Naive thymus-derived CD8-positive, alpha-beta T cell (primary cell): Measurements from ENCODE around the gene DHX30. TPM values are rescaled to one million over a fixed set of nuclear protein-coding genes. Genes with fewer than 3 reads are reported as not detected.
"Not testable (repeated sequence)": the region's sequence is repeated elsewhere in the genome, so short reads cannot be mapped to it uniquely, and the experiment has no call there.

ENCODE experiments used
- ATAC-seq, 2 donors: fragments of 150-1000 bp; cut with Tn5 transposase in 1 of 2; sonication (Bioruptor Pico), chemical (Tn5 transposase) in 1 of 2; 1 replicate in 1 of 2; 2 replicates in 1 of 2; pipeline ENCODE4 v1.10.0; 2021; ENCODE audit warnings: mild to moderate bottlenecking in 2 of 2, moderate library complexity in 2 of 2
- POLR2A ChIA-PET: fragments of 350-600 bp; sonication (Branson Sonifier 250); formaldehyde crosslinking; loops from one replicate; lab custom pipeline; 2021; ENCODE audit warnings: antibody characterized with exemption; lab: Charles Lee
- DNase-seq, 10 donors: peaks; one replicate each; pipeline versions ENCODE4 v3.0.0 to v3.0.0-alpha.2; 2020 to 2022
- H3K27ac Mint-ChIP-seq, 10 donors: one replicate each; pipeline ENCODE4 v1.8.0; 2020 to 2022; ENCODE audit warnings: mild to moderate bottlenecking in 10 of 10, mixed read lengths in 10 of 10, moderate library complexity in 4 of 10, inconsistent platforms in 1 of 10
- H3K27me3 Mint-ChIP-seq, 5 donors: one replicate each; pipeline ENCODE4 v1.8.0; 2021 to 2022; ENCODE audit warnings: mixed read lengths in 5 of 5
- H3K36me3 Mint-ChIP-seq, 3 donors: one replicate each; pipeline ENCODE4 v1.8.0; 2020 to 2022; ENCODE audit warnings: mixed read lengths in 3 of 3, mild to moderate bottlenecking in 2 of 3, inconsistent platforms in 1 of 3
- H3K4me1 Mint-ChIP-seq, 4 donors: one replicate each; pipeline ENCODE4 v1.8.0; 2021 to 2022; ENCODE audit warnings: mixed read lengths in 4 of 4
- H3K4me3 Mint-ChIP-seq, 10 donors: one replicate each; pipeline ENCODE4 v1.8.0; 2020 to 2022; ENCODE audit warnings: mild to moderate bottlenecking in 10 of 10, mixed read lengths in 10 of 10, moderate library complexity in 6 of 10, inconsistent platforms in 1 of 10
- H3K9me3 Mint-ChIP-seq, 9 donors: one replicate each; pipeline ENCODE4 v1.8.0; 2020 to 2022; ENCODE audit warnings: mixed read lengths in 9 of 9, mild to moderate bottlenecking in 3 of 9, inconsistent platforms in 1 of 9, moderate library complexity in 1 of 9
- polyA plus RNA-seq, 3 donors: library from polyadenylated mRNA; unstranded; fragments of 300-500 nt; fragmentation: Illumina TruSeq; gene quantifications; one replicate each; pipeline ENCODE4 v1.2.3, GENCODE V29; 2021
- total RNA-seq, 8 experiments: library from RNA in 2 of 8; stranded (reverse) in 2 of 8; gene quantifications; one replicate each; pipeline ENCODE4 v1.2.3 and lab custom pipeline; 2021 to 2026

The DHX30 gene
- total and polyA plus RNA-seq, 5 experiments from 2014 or later, result 23.5 to 95.5 (median 43.6) TPM

DNA sequence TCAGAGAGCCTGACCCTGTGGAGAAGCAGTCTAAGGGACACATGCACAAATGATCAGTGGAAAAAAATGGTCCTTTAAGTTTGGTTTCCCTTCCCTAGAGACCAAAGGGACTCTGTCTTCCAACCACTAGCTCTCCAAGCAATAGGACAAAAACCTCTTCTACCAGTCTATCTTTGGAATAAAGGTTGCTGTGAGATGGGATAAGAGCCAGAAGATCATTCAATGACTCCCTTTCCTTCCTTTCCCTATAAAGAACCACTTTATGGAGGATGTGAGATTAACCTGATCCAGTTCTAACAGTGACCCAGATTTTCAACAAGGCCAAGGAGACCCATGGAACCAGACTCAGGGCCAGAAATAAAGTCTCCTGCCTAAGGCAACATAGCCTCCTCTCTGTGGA lies 74.8 kb downstream of the DHX30 start:
- Mint-ChIP-seq H3K4me1 (peaks cover 8 to 20% (median 12%) of the 10 kb centered on the region in 4 donors), H3K9me3 (no peaks in the 10 kb centered on the region), H3K4me3 (no peak overlapping the region), H3K36me3 (peaks cover 0 to 20% (median 5%) of the 10 kb centered on the region in 3 donors), H3K27me3 (no peaks in the 10 kb centered on the region), H3K27ac (peak overlapping the region in 7 of 10 donors; percentile 2 to 79 (median 38))
- POLR2A ChIA-PET, result no interaction called here
- ATAC-seq (no peak), DNase-seq (no peak)

DNA sequence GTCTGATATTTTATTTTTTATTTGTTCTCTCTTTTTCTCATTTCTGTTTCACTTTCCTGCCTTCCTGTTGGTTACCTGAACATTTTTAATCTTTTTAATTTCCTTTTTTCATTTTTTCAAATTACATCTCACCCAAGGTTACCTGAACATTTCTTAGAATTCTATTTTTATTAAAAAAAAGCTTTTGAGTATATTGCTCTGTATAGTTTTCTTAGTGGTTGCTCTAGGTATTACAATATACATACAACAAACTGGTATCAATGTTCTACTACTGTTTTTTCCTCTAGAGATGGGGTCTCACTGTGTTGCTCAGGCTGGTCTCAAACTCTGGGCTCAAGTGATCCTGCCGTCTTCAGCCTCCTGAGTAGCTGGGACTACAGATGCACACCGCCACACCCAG lies 79.4 kb downstream of the DHX30 start:
- H3K36me3 Mint-ChIP-seq, result peaks cover 8 to 9% (median 9%) of the 10 kb centered on the region in 3 donors
- POLR2A ChIA-PET, result no interaction called here
- H3K27ac Mint-ChIP-seq, result peak overlapping the region in 1 of 10 donors; percentile 57
- no peaks in the 10 kb centered on the region for H3K27me3 Mint-ChIP-seq
- no peak for DNase-seq
- H3K4me3 Mint-ChIP-seq, result no peak overlapping the region
- H3K9me3 Mint-ChIP-seq, result peaks cover 0 to 8% (median 0%) of the 10 kb centered on the region in 9 donors
- no peak for ATAC-seq
- H3K4me1 Mint-ChIP-seq, result peaks cover 13 to 27% (median 17%) of the 10 kb centered on the region in 4 donors

DNA sequence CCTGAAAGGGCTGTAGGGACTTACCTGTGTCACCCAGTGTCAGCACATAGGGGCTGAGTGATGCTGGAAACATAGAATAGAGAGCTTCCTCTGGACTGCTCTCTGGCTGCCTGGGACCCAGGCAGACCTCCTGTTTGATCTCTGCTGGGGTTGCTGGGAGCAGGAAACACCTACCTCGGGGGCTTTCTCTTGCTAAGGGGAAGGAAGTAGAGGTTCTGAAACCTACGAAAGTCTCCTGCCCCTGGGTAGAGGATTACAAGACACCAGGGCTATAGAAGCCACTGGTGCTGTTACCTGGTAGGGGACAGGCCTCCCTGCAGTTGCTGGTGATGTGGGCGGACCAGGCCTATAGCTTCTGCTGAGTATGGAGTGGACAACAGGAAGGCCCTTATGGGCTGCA lies 81.7 kb downstream of the DHX30 start:
- POLR2A ChIA-PET, result no interaction called here
- peaks cover 9 to 12% (median 12%) of the 10 kb centered on the region in 3 donors for H3K36me3 Mint-ChIP-seq
- peak overlapping the region in 1 of 10 donors; percentile 58 for H3K27ac Mint-ChIP-seq
- ATAC-seq (peak in 1 of 2 donors; percentile 23), DNase-seq (no peak)
- H3K9me3 Mint-ChIP-seq, result peaks cover 0 to 8% (median 0%) of the 10 kb centered on the region in 9 donors
- H3K27me3 Mint-ChIP-seq, result no peaks in the 10 kb centered on the region
- peaks cover 7 to 18% (median 9%) of the 10 kb centered on the region in 4 donors for H3K4me1 Mint-ChIP-seq
- H3K4me3 Mint-ChIP-seq, result no peak overlapping the region

DNA sequence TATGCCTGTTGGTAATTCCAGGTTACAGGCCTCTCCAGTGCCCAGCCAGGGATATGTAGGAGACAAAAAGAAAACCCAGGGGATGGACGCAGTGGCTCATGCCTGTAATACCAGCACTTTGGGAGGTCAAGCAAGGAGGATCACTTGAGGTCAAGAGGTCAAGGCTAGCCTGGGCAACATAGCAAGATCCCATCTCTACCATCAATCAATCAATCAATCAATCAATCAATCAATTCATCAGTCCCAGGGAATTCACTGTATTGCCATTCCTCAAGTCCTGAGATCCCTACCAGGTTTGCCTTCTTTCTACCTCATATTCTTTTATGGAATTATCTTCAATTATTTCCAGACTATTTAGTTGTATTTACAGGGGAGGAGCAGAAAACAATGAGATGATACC lies 82.2 kb downstream of the DHX30 start:
- ATAC-seq (no peak), DNase-seq (no peak)
- POLR2A ChIA-PET, result no interaction called here
- H3K27me3 Mint-ChIP-seq, result no peaks in the 10 kb centered on the region
- peaks cover 0 to 8% (median 0%) of the 10 kb centered on the region in 9 donors for H3K9me3 Mint-ChIP-seq
- no peak overlapping the region for H3K4me3 Mint-ChIP-seq
- peak overlapping the region in 2 of 10 donors; percentile 7 to 11 for H3K27ac Mint-ChIP-seq
- H3K4me1 Mint-ChIP-seq, result peaks cover 7 to 18% (median 9%) of the 10 kb centered on the region in 4 donors
- peaks cover 9 to 12% (median 12%) of the 10 kb centered on the region in 3 donors for H3K36me3 Mint-ChIP-seq

DNA sequence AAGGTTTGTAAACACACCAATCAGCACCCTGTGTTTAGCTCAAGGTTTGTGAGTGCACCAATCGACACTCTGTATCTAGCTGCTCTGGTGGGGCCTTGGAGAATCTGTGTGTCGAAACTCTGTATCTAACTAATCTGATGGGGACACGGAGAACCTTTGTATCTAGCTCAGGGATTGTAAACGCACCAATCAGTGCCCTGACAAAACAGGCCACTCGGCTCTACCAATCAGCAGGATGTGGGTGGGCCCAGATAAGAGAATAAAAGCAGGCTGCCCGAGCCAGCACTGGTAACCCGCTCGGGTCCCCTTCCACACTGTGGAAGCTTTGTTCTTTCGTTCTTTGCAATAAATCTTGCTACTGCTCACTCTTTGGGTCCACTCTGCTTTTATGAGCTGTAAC lies 85.1 kb downstream of the DHX30 start:
- ATAC-seq, DNase-seq, H3K27ac Mint-ChIP-seq, H3K4me3 Mint-ChIP-seq, POLR2A ChIA-PET, H3K27me3 Mint-ChIP-seq, H3K9me3 Mint-ChIP-seq: not testable (repeated sequence)
- peaks cover 7 to 11% (median 9%) of the 10 kb centered on the region in 4 donors for H3K4me1 Mint-ChIP-seq
- H3K36me3 Mint-ChIP-seq, result peaks cover 9 to 31% (median 16%) of the 10 kb centered on the region in 3 donors

DNA sequence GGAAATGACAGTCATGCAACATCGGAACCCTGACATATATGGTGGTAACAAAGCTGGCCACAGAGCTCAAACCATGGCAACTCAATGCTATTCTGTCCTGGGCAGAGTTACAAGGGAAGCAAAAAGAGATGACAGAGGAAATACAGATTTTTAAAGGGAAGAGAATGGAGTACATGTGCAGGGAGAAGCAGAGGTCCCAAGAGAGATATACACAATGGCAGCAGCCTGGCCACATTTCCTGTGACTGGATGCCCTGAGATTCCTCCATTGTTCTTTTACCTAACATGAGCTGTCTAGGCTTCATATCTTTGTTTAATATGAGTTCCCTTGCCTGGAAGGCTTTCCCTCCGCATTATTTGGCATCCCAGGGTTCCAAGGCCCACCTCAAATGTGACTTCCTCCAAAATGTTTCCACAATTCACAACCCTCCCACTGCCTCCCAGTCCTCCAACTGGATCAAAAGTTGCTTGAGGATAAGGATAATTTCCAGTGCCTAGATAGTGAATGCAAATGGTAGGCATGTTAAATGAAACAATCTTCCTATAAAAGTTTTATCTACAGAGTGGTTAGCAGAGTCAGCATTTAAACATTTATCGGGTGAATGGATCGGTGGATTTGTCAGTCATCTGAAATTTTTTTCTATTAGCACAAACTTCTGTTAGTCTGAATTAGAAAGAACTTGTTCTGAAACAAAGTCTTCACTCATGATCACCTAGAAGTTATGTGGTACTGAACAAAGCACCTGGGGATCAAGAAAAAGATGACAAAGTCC lies 86.2 kb downstream of the DHX30 start:
- H3K27me3 Mint-ChIP-seq, result no peaks in the 10 kb centered on the region
- POLR2A ChIA-PET, result no interaction called here
- peaks cover 9 to 39% (median 18%) of the 10 kb centered on the region in 3 donors for H3K36me3 Mint-ChIP-seq
- DNase-seq, result no peak
- no peak overlapping the region for H3K4me3 Mint-ChIP-seq
- peaks cover 0 to 8% (median 0%) of the 10 kb centered on the region in 9 donors for H3K9me3 Mint-ChIP-seq
- peaks cover 7 to 11% (median 9%) of the 10 kb centered on the region in 4 donors for H3K4me1 Mint-ChIP-seq
- peak overlapping the region in 1 of 10 donors; percentile 40 for H3K27ac Mint-ChIP-seq
- no peak for ATAC-seq

DNA sequence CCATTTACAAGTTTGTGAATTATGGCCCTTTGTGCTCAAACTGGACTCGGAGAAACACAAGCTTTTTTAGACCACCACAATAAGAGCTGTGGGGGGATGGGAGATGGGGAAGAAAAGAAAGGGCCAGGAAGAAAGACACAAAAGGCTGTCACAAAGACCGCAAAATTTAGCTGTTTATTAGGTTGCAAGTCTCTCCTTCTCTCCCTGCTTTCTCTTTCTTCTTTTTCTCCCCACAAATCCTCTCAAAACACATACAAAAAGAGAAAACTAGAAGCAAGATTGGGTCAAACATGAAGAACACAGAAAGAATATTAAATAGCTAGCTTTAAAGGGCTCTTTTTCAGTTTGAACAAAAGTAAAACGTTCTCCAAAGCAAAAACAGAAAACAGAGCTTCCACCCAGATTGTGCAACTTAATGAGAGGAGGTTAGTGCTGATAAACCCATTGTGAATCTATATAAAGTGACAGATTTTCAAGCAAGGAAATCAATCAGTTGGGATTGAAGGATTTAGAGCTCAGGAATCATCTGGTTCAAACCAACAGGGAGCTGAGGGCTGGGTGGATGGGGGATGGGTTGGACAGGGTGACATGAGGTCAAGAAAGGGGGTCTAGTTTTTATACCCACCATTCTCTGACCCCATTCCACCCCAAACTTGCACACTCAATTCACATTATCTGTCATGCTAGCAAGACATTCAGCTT lies 87.3 kb downstream of the DHX30 start:
- no peak for ATAC-seq
- DNase-seq, result no peak
- Mint-ChIP-seq H3K27me3 (no peaks in the 10 kb centered on the region), H3K9me3 (no peaks in the 10 kb centered on the region), H3K4me3 (no peak overlapping the region), H3K27ac (no peak overlapping the region), H3K36me3 (peaks cover 2 to 35% (median 10%) of the 10 kb centered on the region in 3 donors), H3K4me1 (peaks cover under 1 to 6% (median 1%) of the 10 kb centered on the region in 4 donors)
- POLR2A ChIA-PET, result no interaction called here

DNA sequence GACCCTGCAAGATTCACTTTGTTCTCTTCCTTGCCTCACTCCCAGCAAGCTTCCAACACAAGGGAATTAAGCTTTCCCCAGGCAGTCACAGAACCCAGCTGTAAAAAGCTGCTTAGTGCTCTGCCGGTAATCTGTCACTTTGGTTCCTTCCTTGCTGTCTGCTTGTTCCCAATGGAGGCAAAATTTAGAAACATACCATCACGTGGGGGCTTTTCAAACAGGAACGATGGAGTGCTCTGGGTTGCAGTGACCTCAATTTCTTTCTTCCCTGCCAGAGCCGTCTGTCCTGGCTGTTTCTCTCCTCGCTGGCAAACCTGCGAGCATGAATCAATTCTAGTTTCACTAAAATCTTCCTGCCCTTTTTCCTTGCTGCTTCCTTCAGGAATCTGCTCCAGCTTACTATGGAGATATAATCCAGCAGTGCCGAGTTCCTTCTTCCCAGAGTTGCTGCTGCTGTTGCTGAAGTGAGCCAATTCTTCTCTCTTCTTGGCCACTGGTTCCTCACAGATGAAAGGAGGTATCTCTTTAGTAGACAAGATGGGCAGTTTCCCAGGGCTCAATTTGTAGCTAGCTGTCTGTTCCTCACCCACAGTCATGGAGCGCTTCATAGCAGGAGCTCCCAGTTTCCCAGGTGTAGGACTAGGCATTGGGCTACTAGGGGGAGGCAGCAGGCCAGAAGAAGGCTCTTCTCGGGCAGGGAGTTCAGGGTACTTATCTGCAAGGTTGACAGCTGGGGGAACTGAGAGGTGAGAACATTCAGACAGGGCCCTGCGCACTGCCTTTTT lies 88.1 kb downstream of the DHX30 start:
- POLR2A ChIA-PET, result no interaction called here

DNA sequence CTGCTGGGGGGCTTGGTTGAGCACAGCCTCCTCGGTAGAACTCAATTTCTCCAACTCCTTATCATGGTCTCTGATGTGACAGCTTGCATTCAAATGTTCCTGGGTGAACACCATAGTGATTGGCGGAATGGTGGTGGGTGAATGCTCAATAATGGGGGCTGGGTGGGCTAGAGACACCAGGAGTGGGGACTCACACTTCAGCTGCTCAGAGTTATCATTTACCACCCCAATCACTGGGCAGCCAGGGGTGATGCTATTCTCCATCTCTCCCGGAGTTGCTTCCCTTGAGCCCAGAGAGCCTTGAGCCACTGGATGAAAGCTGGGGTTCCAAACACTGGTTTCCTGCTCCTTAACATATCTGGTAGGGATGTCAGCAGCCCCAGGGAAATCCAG lies 88.7 kb downstream of the DHX30 start:
- ATAC-seq (no peak), DNase-seq (no peak)
- no peak overlapping the region for H3K4me3 Mint-ChIP-seq
- no peak overlapping the region for H3K27ac Mint-ChIP-seq
- peaks cover 0 to 36% (median 9%) of the 10 kb centered on the region in 3 donors for H3K36me3 Mint-ChIP-seq
- POLR2A ChIA-PET, result no interaction called here
- peaks cover 0 to 3% (median under 1%) of the 10 kb centered on the region in 4 donors for H3K4me1 Mint-ChIP-seq
- H3K27me3 Mint-ChIP-seq, result no peaks in the 10 kb centered on the region
- no peaks in the 10 kb centered on the region for H3K9me3 Mint-ChIP-seq

More for the DNA sequence above, 88.1 kb downstream of the DHX30 start:
- ATAC-seq (no peak), DNase-seq (no peak)
- H3K4me3 Mint-ChIP-seq, result no peak overlapping the region
- peaks cover 0 to 36% (median 9%) of the 10 kb centered on the region in 3 donors for H3K36me3 Mint-ChIP-seq
- no peaks in the 10 kb centered on the region for H3K9me3 Mint-ChIP-seq
- H3K27ac Mint-ChIP-seq, result peak overlapping the region in 1 of 10 donors; percentile 13
- H3K4me1 Mint-ChIP-seq, result peaks cover 0 to 6% (median 0%) of the 10 kb centered on the region in 4 donors
- H3K27me3 Mint-ChIP-seq, result no peaks in the 10 kb centered on the region

DNA sequence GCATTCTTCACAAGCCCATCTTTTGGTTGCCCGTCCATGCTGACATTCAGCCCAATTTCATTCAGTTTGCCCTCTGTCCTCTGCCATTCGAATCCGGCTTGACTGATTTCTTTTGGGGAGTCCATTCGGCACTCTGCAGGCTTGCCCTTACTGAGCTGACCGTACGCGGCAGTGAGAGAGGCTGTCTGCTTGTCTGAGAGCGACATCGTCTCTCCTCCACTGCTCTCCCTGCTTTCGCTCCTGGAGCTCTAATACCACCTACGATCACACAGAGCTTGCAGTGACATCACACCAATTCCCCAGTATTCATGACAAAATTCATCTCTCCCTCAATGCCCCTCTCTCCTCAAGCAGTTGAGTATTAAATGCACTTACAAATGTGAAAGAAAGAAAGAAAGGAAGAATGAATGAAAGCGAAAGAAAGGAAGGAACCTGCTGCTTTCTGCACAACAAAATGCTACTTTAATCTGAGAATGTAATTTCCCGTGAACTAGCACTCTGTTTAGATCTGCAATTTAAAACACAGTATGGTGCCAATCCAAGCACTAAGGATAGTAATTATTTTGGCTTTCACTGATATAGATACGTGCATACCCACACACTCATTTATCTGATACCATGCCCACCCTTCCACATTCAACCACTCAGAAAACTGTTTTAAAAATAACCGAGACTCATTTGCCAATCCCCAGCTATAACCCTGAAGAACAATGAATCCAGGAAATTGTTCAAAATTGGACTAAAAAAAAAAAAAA lies 89.5 kb downstream of the DHX30 start:
- POLR2A ChIA-PET, result interaction anchor here (0.6 kb wide), 1 partner anchor 23 kb away, joined by 3 read pairs; no protein-coding TSS in a partner anchor
- H3K4me1 Mint-ChIP-seq, result peaks cover 0 to 4% (median 1%) of the 10 kb centered on the region in 4 donors
- DNase-seq (no peak), ATAC-seq (no peak)
- H3K4me3 Mint-ChIP-seq, result no peak overlapping the region
- no peaks in the 10 kb centered on the region for H3K27me3 Mint-ChIP-seq
- H3K27ac Mint-ChIP-seq, result no peak overlapping the region
- no peaks in the 10 kb centered on the region for H3K9me3 Mint-ChIP-seq
- peaks cover 0 to 36% (median 9%) of the 10 kb centered on the region in 3 donors for H3K36me3 Mint-ChIP-seq

DNA sequence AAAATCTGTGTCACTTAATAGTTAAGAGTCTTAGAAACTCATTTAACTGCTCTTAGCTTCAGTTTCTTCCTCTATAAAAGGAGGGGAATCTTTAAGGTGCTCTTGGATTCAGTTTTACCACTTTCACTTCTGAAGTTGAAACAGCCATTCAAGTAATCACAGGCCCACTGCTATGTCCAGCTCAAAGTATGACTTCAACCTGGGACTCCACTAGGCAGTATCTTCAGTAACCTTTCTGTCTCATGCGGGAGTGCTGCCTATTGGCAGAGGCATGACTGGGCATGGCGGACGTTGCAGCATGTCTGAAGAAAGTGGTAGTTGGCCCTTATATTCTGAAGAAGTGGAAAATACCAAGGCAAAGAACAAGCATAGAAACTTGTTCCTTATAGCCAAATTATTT lies 92.3 kb downstream of the DHX30 start:
- Mint-ChIP-seq H3K27ac (no peak overlapping the region), H3K4me1 (peaks cover 0 to 24% (median 17%) of the 10 kb centered on the region in 4 donors), H3K4me3 (no peak overlapping the region), H3K27me3 (no peaks in the 10 kb centered on the region), H3K36me3 (peaks cover 0 to 32% (median 5%) of the 10 kb centered on the region in 3 donors), H3K9me3 (no peaks in the 10 kb centered on the region)
- POLR2A ChIA-PET, result no interaction called here
- no peak for DNase-seq
- ATAC-seq, result no peak

DNA sequence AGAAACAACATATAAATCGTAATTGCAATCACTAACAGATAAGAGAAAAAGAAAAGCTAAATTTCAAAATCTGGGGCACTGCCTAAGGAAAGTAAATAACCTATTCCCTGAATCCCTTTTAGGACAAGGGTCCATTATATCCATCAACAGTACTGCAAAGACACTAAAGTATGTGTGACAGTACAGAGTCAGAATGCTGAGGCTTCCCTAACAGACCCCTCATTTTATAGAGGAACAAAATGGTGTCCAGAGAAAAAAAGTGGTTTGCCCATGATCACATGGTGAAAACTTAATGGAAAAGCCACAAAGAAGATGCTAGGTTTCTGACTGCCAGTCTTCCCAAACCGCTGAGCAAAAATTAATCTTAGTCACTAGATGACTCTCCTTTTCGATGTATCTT lies 93.8 kb downstream of the DHX30 start:
- ATAC-seq (no peak), DNase-seq (no peak)
- no peaks in the 10 kb centered on the region for H3K9me3 Mint-ChIP-seq
- H3K4me3 Mint-ChIP-seq, result no peak overlapping the region
- H3K27me3 Mint-ChIP-seq, result no peaks in the 10 kb centered on the region
- H3K27ac Mint-ChIP-seq, result peak overlapping the region in 1 of 10 donors; percentile 21
- peaks cover 0 to 24% (median 17%) of the 10 kb centered on the region in 4 donors for H3K4me1 Mint-ChIP-seq
- H3K36me3 Mint-ChIP-seq, result peaks cover 0 to 25% (median 5%) of the 10 kb centered on the region in 3 donors
- POLR2A ChIA-PET, result interaction anchor here (0.7 kb wide), 1 partner anchor 64 kb away, joined by 3 read pairs; no protein-coding TSS in a partner anchor
